Measurements from ENCODE around the gene RPP30.

The RPP30 gene

GRCh38 chr10:90944749-90945148, 73.0 kb downstream of the RPP30 start:
- no peak for DNase-seq (ENCODE audit: low read depth)

DNA sequence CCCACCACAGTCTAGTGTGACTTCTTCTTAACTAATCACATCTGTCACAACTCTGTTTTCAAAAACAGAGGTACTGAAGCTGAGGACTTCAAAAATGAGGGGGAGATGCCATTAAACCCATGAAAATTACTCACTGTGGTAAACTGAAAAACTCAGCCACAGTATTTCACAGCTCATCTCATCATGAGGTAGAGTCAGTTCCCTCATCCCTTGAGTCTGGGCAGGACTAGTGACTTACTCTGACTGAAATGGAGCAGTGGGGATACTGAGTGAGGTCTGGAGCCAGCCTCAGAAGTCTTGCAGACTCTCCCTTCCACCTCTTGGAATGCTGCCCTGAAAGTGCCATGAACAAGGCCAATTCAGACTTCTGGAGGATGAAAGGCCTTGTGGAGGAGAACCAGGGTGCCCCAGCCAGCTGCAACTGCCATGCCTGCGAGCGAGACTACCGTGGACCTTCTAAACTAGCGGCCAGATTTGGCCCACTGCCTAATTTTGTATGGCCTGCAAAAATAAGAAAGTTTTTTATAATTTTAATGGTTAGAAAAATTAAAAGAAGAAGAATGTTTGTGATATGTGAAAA, 73.8 kb downstream of the RPP30 start:
- no peak for DNase-seq (ENCODE audit: low read depth)

DNA sequence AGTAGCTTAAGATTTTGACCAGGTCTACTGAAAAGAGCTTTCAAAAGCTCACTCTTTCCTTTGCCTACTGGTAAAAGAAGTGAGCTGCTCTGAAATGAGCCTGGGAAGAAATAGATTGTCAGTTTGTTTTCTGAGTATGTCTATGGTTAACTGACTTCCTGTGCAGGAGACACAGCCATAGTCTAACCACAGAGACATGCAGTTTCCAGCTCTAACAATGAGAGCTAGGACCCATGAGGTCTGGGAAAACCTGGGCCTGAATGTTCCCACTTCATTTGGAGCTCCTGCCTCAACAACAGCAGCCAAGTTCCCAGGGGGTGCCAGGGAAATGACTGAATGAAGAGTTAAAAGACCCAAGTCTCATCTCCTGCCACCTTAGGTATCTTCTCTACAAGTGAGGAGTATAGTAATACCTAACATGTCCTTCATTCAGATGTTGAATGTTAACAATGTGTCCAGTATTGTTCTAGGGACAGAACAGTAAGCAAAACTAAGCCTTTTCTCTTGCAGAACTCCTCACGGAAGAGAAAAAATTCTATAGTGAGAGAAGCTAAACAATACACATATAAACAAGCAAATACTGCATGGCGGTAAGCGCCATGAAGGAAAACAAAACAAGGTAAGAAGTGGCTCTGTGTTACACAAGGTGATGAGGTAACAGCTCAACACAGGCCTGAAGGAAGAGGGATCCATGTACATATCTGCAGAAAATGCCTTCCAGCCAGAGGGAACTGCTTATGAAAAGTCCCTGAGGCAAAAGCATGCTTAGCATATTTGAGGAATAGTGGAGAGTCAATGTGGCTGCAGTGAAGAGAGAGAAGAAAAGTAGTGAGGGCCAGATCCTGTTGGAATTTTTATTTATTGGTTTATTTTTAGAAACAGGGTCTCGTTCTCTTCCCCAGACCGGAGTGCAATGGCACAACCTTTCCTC, 75.5 kb downstream of the RPP30 start:
- DNase-seq (ENCODE audit: low read depth) = no peak

All from CMK (cell line).